G401 (cell line): ENCODE data around the gene CD48. TPM values are rescaled to one million over a fixed set of nuclear protein-coding genes. Genes with fewer than 3 reads are reported as not detected.

ENCODE experiments used
- total RNA-seq: library from RNA; depleted of rRNA; stranded (reverse); fragments of >200 nt; shearing (Covaris generic); gene quantifications from 2 replicates; pipeline ENCODE4 v1.2.3, GENCODE V29; 2014; rRNA removed

The CD48 gene
- total RNA-seq, 1 experiment from 2014 or later, result not detected

Other genes starting within 250 kb of the CD48 start
- not detected in 2 replicates for gene SLAMF6, start 188.6 kb downstream of the CD48 start, total RNA-seq
- gene CD84, start 132.3 kb downstream of the CD48 start, total RNA-seq, result not detected in 2 replicates
- not detected in 2 replicates for gene SLAMF1, start 64.8 kb downstream of the CD48 start, total RNA-seq
- not detected in 2 replicates for gene SLAMF7, start 27.4 kb upstream of the CD48 start, total RNA-seq
- gene LY9, start 84.4 kb upstream of the CD48 start, total RNA-seq, result not detected in 2 replicates
- not detected in 2 replicates for gene CD244, start 151.1 kb upstream of the CD48 start, total RNA-seq
- not detected in 2 replicates for gene ITLN1, start 173.4 kb upstream of the CD48 start, total RNA-seq
- gene ITLN2, start 243.0 kb upstream of the CD48 start, total RNA-seq, result not detected in 2 replicates